ENCODE data around the gene DBNL. TPM values are rescaled to one million over a fixed set of nuclear protein-coding genes. Genes with fewer than 3 reads are reported as not detected.

The DBNL gene
- polyA plus RNA-seq, 2 of the 4 experiments (the other 2 are of a cell fraction) = 41.8 to 95.0 TPM

GRCh38 chr7:44059219-44060090 is 15.0 kb downstream of the DBNL start:
- H3K9me3 ChIP-seq = no peaks in the 10 kb centered on the region
- DNase-seq (ENCODE audit: low read depth in 1 of 2, low spot score in 1 of 2) = no peak
- no peak for FAIRE-seq
- 94% methylated on average over 11 of the region's 14 CpGs for WGBS (ENCODE audit: missing lambda C conversion rate)
- no peak for ATAC-seq
- ChIA-PET CTCF (interaction anchor here (1.4 to 1.7 kb wide), 2 partner anchors 14 to 16 kb away, joined by 3 to 7 read pairs; no protein-coding TSS in a partner anchor), POLR2A (no interaction called here)
- H3K4me3 ChIP-seq = no peak overlapping the region
- no peak for TF ChIP-seq FOXS1 (CRISPR knock-in tag; IDR thresholded peaks at IDR 0.05)
- TF ChIP-seq RARB (CRISPR knock-in tag; IDR thresholded peaks at IDR 0.05) = no peak
- no peak for TF ChIP-seq USF2 (IDR thresholded peaks at IDR 0.05)
- no peak for TF ChIP-seq HOXB5 (CRISPR knock-in tag; IDR thresholded peaks at IDR 0.05)
- no peak for TF ChIP-seq POLR2AphosphoS2 (conservative IDR thresholded peaks at IDR 0.05; ENCODE audit: low read length)
- no peak for TF ChIP-seq HOXA7 (CRISPR knock-in tag; IDR thresholded peaks at IDR 0.05)
- TF ChIP-seq, protein P1, sequence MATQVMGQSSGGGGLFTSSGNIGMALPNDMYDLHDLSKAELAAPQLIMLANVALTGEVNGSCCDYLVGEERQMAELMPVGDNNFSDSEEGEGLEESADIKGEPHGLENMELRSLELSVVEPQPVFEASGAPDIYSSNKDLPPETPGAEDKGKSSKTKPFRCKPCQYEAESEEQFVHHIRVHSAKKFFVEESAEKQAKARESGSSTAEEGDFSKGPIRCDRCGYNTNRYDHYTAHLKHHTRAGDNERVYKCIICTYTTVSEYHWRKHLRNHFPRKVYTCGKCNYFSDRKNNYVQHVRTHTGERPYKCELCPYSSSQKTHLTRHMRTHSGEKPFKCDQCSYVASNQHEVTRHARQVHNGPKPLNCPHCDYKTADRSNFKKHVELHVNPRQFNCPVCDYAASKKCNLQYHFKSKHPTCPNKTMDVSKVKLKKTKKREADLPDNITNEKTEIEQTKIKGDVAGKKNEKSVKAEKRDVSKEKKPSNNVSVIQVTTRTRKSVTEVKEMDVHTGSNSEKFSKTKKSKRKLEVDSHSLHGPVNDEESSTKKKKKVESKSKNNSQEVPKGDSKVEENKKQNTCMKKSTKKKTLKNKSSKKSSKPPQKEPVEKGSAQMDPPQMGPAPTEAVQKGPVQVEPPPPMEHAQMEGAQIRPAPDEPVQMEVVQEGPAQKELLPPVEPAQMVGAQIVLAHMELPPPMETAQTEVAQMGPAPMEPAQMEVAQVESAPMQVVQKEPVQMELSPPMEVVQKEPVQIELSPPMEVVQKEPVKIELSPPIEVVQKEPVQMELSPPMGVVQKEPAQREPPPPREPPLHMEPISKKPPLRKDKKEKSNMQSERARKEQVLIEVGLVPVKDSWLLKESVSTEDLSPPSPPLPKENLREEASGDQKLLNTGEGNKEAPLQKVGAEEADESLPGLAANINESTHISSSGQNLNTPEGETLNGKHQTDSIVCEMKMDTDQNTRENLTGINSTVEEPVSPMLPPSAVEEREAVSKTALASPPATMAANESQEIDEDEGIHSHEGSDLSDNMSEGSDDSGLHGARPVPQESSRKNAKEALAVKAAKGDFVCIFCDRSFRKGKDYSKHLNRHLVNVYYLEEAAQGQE (IDR thresholded peaks at IDR 0.05) = no peak
- TF ChIP-seq RNF2 (IDR thresholded peaks at IDR 0.05; ENCODE audit: borderline replicate concordance, low read depth) = no peak
- no peak for TF ChIP-seq CTCF (IDR thresholded peaks at IDR 0.05)
- TF ChIP-seq POLR2A (IDR thresholded peaks at IDR 0.05; ENCODE audit: low read length) = no peak
- no peak for TF ChIP-seq TFCP2L1 (CRISPR knock-in tag; IDR thresholded peaks at IDR 0.05)
- TF ChIP-seq CHD4 (IDR thresholded peaks at IDR 0.05; ENCODE audit: borderline replicate concordance) = no peak
- no peak for TF ChIP-seq HMGXB4 (CRISPR knock-in tag; IDR thresholded peaks at IDR 0.05; ENCODE audit: borderline replicate concordance)
- TF ChIP-seq SMC3 (IDR thresholded peaks at IDR 0.05) = no peak
- TF ChIP-seq JUN (IDR thresholded peaks at IDR 0.05) = no peak
- no peak for TF ChIP-seq EHF (CRISPR knock-in tag; IDR thresholded peaks at IDR 0.05)
- TF ChIP-seq E2F6 (IDR thresholded peaks at IDR 0.05; ENCODE audit: borderline replicate concordance, low read depth) = no peak
- no peak for TF ChIP-seq TP53 (CRISPR knock-in tag; IDR thresholded peaks at IDR 0.05)
- no peak for TF ChIP-seq ZSCAN20 (CRISPR knock-in tag; IDR thresholded peaks at IDR 0.05)
- no peak overlapping the region for H3K4me2 ChIP-seq
- no peak overlapping the region for H3K27ac ChIP-seq
- H3K4me1 ChIP-seq = no peaks in the 10 kb centered on the region

All from A549 (cell line).